Activated naive CD8-positive, alpha-beta T cell (primary cell): ENCODE results near the gene S100A3.
"Not testable (repeated sequence)": the region's sequence is repeated elsewhere in the genome, so short reads cannot be mapped to it uniquely, and the experiment has no call there.

Source experiments
- H3K27ac Mint-ChIP-seq: one replicate; pipeline ENCODE4 v1.8.0; 2021; ENCODE audit warnings: mixed read lengths
- H3K27me3 Mint-ChIP-seq: one replicate; pipeline ENCODE4 v1.8.0; 2021; ENCODE audit warnings: mixed read lengths
- H3K36me3 Mint-ChIP-seq: one replicate; pipeline ENCODE4 v1.8.0; 2021; ENCODE audit warnings: mixed read lengths
- H3K4me1 Mint-ChIP-seq: one replicate; pipeline ENCODE4 v1.8.0; 2021; ENCODE audit warnings: low read depth, mixed read lengths
- H3K4me3 Mint-ChIP-seq: one replicate; pipeline ENCODE4 v1.8.0; 2021; ENCODE audit warnings: mild to moderate bottlenecking, mixed read lengths
- H3K9me3 Mint-ChIP-seq: one replicate; pipeline ENCODE4 v1.8.0; 2021; ENCODE audit warnings: low read depth, mixed read lengths

Gene S100A3

GRCh38 chr1:153548722-153549688 lies at the start of gene S100A3:
S100A3 (minus strand) TSS chr1:153549258; CDS start chr1:153548485, 773 bp downstream.
- Mint-ChIP-seq H3K27me3 (no peaks in the 10 kb centered on the region), H3K27ac (no peak within 1 kb of the TSS)

GRCh38 chr1:153598309-153599172 lies 49.5 kb upstream of the S100A3 start:
- H3K4me1 Mint-ChIP-seq = peaks cover 23% of the 10 kb centered on the region
- peak overlapping the region; percentile 34 for H3K27ac Mint-ChIP-seq
- H3K27me3 Mint-ChIP-seq = no peaks in the 10 kb centered on the region
- no peak overlapping the region for H3K4me3 Mint-ChIP-seq
- H3K36me3 Mint-ChIP-seq = no peaks in the 10 kb centered on the region
- H3K9me3 Mint-ChIP-seq = no peaks in the 10 kb centered on the region

More at GRCh38 chr1:153548722-153549688, at the start of gene S100A3:
- Mint-ChIP-seq H3K9me3 (no peaks in the 10 kb centered on the region), H3K4me3 (no peak within 1 kb of the TSS), H3K4me1 (peaks cover 30% of the 10 kb centered on the region), H3K36me3 (no peaks in the 10 kb centered on the region)

GRCh38 chr1:153597206-153597605 lies 48.1 kb upstream of the S100A3 start:
- Mint-ChIP-seq H3K36me3 (no peaks in the 10 kb centered on the region), H3K9me3 (no peaks in the 10 kb centered on the region), H3K4me1 (peaks cover 20% of the 10 kb centered on the region), H3K27ac (no peak overlapping the region), H3K4me3 (no peak overlapping the region), H3K27me3 (no peaks in the 10 kb centered on the region)

GRCh38 chr1:153592748-153593147 lies 43.7 kb upstream of the S100A3 start:
- Mint-ChIP-seq H3K27ac (no peak overlapping the region), H3K27me3 (no peaks in the 10 kb centered on the region), H3K36me3 (no peaks in the 10 kb centered on the region), H3K4me1 (peaks cover 9% of the 10 kb centered on the region), H3K4me3 (no peak overlapping the region), H3K9me3 (no peaks in the 10 kb centered on the region)

GRCh38 chr1:153588482-153588881 lies 39.4 kb upstream of the S100A3 start:
- H3K27me3 Mint-ChIP-seq = no peaks in the 10 kb centered on the region
- H3K4me1 Mint-ChIP-seq = no peaks in the 10 kb centered on the region
- H3K36me3 Mint-ChIP-seq = no peaks in the 10 kb centered on the region
- no peaks in the 10 kb centered on the region for H3K9me3 Mint-ChIP-seq
- H3K4me3 Mint-ChIP-seq = no peak overlapping the region
- no peak overlapping the region for H3K27ac Mint-ChIP-seq

GRCh38 chr1:153588033-153588432 lies 39.0 kb upstream of the S100A3 start:
- H3K27me3 Mint-ChIP-seq, H3K36me3 Mint-ChIP-seq: not testable (repeated sequence)

GRCh38 chr1:153587314-153587713 lies 38.3 kb upstream of the S100A3 start:
- H3K27ac Mint-ChIP-seq = no peak overlapping the region
- no peak overlapping the region for H3K4me3 Mint-ChIP-seq
- H3K27me3 Mint-ChIP-seq = no peaks in the 10 kb centered on the region
- H3K36me3 Mint-ChIP-seq = no peaks in the 10 kb centered on the region
- H3K9me3 Mint-ChIP-seq = no peaks in the 10 kb centered on the region
- no peaks in the 10 kb centered on the region for H3K4me1 Mint-ChIP-seq

More at GRCh38 chr1:153588033-153588432, 39.0 kb upstream of the S100A3 start:
- not testable (repeated sequence) for H3K4me3 Mint-ChIP-seq, H3K4me1 Mint-ChIP-seq, H3K27ac Mint-ChIP-seq, H3K9me3 Mint-ChIP-seq

- H3K9me3 Mint-ChIP-seq = no peaks in the 10 kb centered on the region
Observed at GRCh38 chr1:153586347-153586746, 37.3 kb upstream of the S100A3 start.

GRCh38 chr1:153585006-153585405 lies 35.9 kb upstream of the S100A3 start:
- no peak overlapping the region for H3K27ac Mint-ChIP-seq
- no peaks in the 10 kb centered on the region for H3K27me3 Mint-ChIP-seq
- no peaks in the 10 kb centered on the region for H3K36me3 Mint-ChIP-seq
- no peaks in the 10 kb centered on the region for H3K9me3 Mint-ChIP-seq
- H3K4me3 Mint-ChIP-seq = no peak overlapping the region
- H3K4me1 Mint-ChIP-seq = no peaks in the 10 kb centered on the region

More at GRCh38 chr1:153586347-153586746, 37.3 kb upstream of the S100A3 start:
- no peaks in the 10 kb centered on the region for H3K27me3 Mint-ChIP-seq
- H3K27ac Mint-ChIP-seq = no peak overlapping the region
- H3K4me1 Mint-ChIP-seq = no peaks in the 10 kb centered on the region
- H3K36me3 Mint-ChIP-seq = no peaks in the 10 kb centered on the region
- no peak overlapping the region for H3K4me3 Mint-ChIP-seq

- Mint-ChIP-seq H3K36me3 (no peaks in the 10 kb centered on the region), H3K27me3 (no peaks in the 10 kb centered on the region), H3K4me3 (no peak overlapping the region), H3K27ac (no peak overlapping the region), H3K9me3 (no peaks in the 10 kb centered on the region), H3K4me1 (no peaks in the 10 kb centered on the region)
Observed at GRCh38 chr1:153583976-153584375, 34.9 kb upstream of the S100A3 start.

GRCh38 chr1:153583514-153583913 lies 34.5 kb upstream of the S100A3 start:
- H3K27me3 Mint-ChIP-seq, H3K27ac Mint-ChIP-seq, H3K4me3 Mint-ChIP-seq, H3K36me3 Mint-ChIP-seq, H3K9me3 Mint-ChIP-seq, H3K4me1 Mint-ChIP-seq: not testable (repeated sequence)

GRCh38 chr1:153582836-153583235 lies 33.8 kb upstream of the S100A3 start:
- not testable (repeated sequence) for H3K9me3 Mint-ChIP-seq, H3K27me3 Mint-ChIP-seq, H3K4me1 Mint-ChIP-seq, H3K36me3 Mint-ChIP-seq, H3K4me3 Mint-ChIP-seq, H3K27ac Mint-ChIP-seq

GRCh38 chr1:153578936-153579335 lies 29.9 kb upstream of the S100A3 start:
- Mint-ChIP-seq H3K36me3 (no peaks in the 10 kb centered on the region), H3K4me3 (no peak overlapping the region), H3K27me3 (peaks cover 5% of the 10 kb centered on the region), H3K9me3 (no peaks in the 10 kb centered on the region), H3K27ac (no peak overlapping the region), H3K4me1 (no peaks in the 10 kb centered on the region)

- Mint-ChIP-seq H3K4me3 (no peak overlapping the region), H3K27me3 (peaks cover 5% of the 10 kb centered on the region), H3K36me3 (no peaks in the 10 kb centered on the region), H3K9me3 (no peaks in the 10 kb centered on the region), H3K4me1 (no peaks in the 10 kb centered on the region), H3K27ac (no peak overlapping the region)
Observed at GRCh38 chr1:153578490-153578889, 29.4 kb upstream of the S100A3 start.

GRCh38 chr1:153577624-153578051 lies 28.6 kb upstream of the S100A3 start:
- H3K9me3 Mint-ChIP-seq = no peaks in the 10 kb centered on the region
- no peak overlapping the region for H3K27ac Mint-ChIP-seq
- H3K27me3 Mint-ChIP-seq = peaks cover 5% of the 10 kb centered on the region
- H3K36me3 Mint-ChIP-seq = no peaks in the 10 kb centered on the region
- no peak overlapping the region for H3K4me3 Mint-ChIP-seq
- peaks cover 7% of the 10 kb centered on the region for H3K4me1 Mint-ChIP-seq
